Caco-2 (cell line): ENCODE measurements around the gene P2RX1. TPM values are rescaled to one million over a fixed set of nuclear protein-coding genes. Genes with fewer than 3 reads are reported as not detected.

ENCODE experiments used
- BruUV-seq: library from RNA; stranded (reverse); fragments of 400-500 nt; replicated peaks from 2 replicates; lab custom pipeline; 2021; lab: Mats Ljungman, UMichigan
- CTCF ChIA-PET: fragments of 300-600 bp; sonication (Branson Sonifier 250); formaldehyde crosslinking; loops from one replicate; lab custom pipeline; 2022; ENCODE audit warnings: antibody characterized with exemption; lab: Charles Lee
- POLR2A ChIA-PET: fragments of 300-600 bp; sonication (Branson Sonifier 250); formaldehyde crosslinking; loops from one replicate; lab custom pipeline; 2022; ENCODE audit warnings: antibody characterized with exemption; lab: Charles Lee
- DNase-seq, 2 experiments: peaks; one replicate each; pipeline versions ENCODE4 v3.0.0 to v3.0.0-alpha.2; 2020 to 2022
- H3K27me3 ChIP-seq: replicated peaks from 2 replicates; pipeline ENCODE4 v1.6.0; 2011; ENCODE audit warnings: low read length; ENCODE audit not compliant: control insufficient read depth, insufficient read depth
- H3K36me3 ChIP-seq: 2 replicates; pipeline ENCODE4 v1.5.1; 2011; ENCODE audit warnings: low read length; ENCODE audit not compliant: control insufficient read depth, insufficient read depth
- H3K4me1 ChIP-seq: fragments of 250-450 bp; sonication (Bioruptor Pico); 2 replicates; pipeline ENCODE4 v1.5.1; 2020; ENCODE audit warnings: mild to moderate bottlenecking
- H3K4me3 ChIP-seq: 2 replicates; pipeline ENCODE4 v1.5.1; 2011; ENCODE audit warnings: low read depth, mild to moderate bottlenecking, control low read depth, low read length
- H3K9me3 ChIP-seq: fragments of 250-450 bp; sonication (Bioruptor Pico); 2 replicates; pipeline ENCODE4 v1.5.1; 2020; ENCODE audit warnings: mild to moderate bottlenecking, moderate library complexity
- H3K27ac Mint-ChIP-seq: one replicate; pipeline ENCODE4 v1.8.0; 2022; ENCODE audit warnings: mixed read lengths; ENCODE audit not compliant: unreplicated experiment
- H3K27me3 Mint-ChIP-seq: one replicate; pipeline ENCODE4 v1.8.0; 2022; ENCODE audit warnings: mixed read lengths; ENCODE audit not compliant: insufficient read depth, unreplicated experiment
- H3K36me3 Mint-ChIP-seq: one replicate; pipeline ENCODE4 v1.8.0; 2022; ENCODE audit warnings: mild to moderate bottlenecking, mixed read lengths; ENCODE audit not compliant: insufficient read depth, unreplicated experiment
- H3K4me1 Mint-ChIP-seq: one replicate; pipeline ENCODE4 v1.8.0; 2022; ENCODE audit warnings: low read depth, mixed read lengths; ENCODE audit not compliant: unreplicated experiment
- H3K4me3 Mint-ChIP-seq: one replicate; pipeline ENCODE4 v1.8.0; 2022; ENCODE audit warnings: mild to moderate bottlenecking, moderate library complexity, mixed read lengths; ENCODE audit not compliant: unreplicated experiment
- H3K9me3 Mint-ChIP-seq: one replicate; pipeline ENCODE4 v1.8.0; 2022; ENCODE audit warnings: mixed read lengths; ENCODE audit not compliant: unreplicated experiment
- intact Hi-C: fragments of 100-400 bp; cut with micrococcal nuclease; formaldehyde crosslinking; loops from one replicate; pipeline ENCODE4 v1.10.0; 2022; ENCODE audit not compliant: unreplicated experiment
- total RNA-seq: library from RNA; stranded (reverse); gene quantifications from 2 replicates; pipeline ENCODE4 v1.2.3, GENCODE V29; 2022
- TF ChIP-seq, protein P1 (sequence below), 2 experiments: fragments of 200-600 bp in 1 of 2; IDR thresholded peaks; 1 replicate in 1 of 2; 2 replicates in 1 of 2; pipeline versions ENCODE4 v1.5.1 to v1.8.0; 2011 to 2022; ENCODE audit warnings: antibody characterized with exemption in 1 of 2, control low read depth in 1 of 2, inconsistent platforms in 1 of 2, low read depth in 1 of 2, low read length in 1 of 2, mild to moderate bottlenecking in 1 of 2, moderate library complexity in 1 of 2; ENCODE audit not compliant: insufficient read depth in 1 of 2, severe bottlenecking in 1 of 2, unreplicated experiment in 1 of 2

P2RX1 gene
- total RNA-seq, 1 experiment from 2014 or later: 0.23 TPM

GRCh38 chr17:3885271-3885670 lies 31.0 kb downstream of the P2RX1 start:
- Mint-ChIP-seq H3K27me3 (no peaks in the 10 kb centered on the region), H3K9me3 (no peaks in the 10 kb centered on the region), H3K4me3 (no peak overlapping the region), H3K27ac (no peak overlapping the region), H3K4me1 (no peaks in the 10 kb centered on the region), H3K36me3 (no peaks in the 10 kb centered on the region)
- no peak for DNase-seq
- intact Hi-C loops: no loop called here
- TF ChIP-seq, protein P1, sequence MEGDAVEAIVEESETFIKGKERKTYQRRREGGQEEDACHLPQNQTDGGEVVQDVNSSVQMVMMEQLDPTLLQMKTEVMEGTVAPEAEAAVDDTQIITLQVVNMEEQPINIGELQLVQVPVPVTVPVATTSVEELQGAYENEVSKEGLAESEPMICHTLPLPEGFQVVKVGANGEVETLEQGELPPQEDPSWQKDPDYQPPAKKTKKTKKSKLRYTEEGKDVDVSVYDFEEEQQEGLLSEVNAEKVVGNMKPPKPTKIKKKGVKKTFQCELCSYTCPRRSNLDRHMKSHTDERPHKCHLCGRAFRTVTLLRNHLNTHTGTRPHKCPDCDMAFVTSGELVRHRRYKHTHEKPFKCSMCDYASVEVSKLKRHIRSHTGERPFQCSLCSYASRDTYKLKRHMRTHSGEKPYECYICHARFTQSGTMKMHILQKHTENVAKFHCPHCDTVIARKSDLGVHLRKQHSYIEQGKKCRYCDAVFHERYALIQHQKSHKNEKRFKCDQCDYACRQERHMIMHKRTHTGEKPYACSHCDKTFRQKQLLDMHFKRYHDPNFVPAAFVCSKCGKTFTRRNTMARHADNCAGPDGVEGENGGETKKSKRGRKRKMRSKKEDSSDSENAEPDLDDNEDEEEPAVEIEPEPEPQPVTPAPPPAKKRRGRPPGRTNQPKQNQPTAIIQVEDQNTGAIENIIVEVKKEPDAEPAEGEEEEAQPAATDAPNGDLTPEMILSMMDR (IDR thresholded peaks at IDR 0.05; ENCODE audit: insufficient read depth in 1 of 2, low read depth in 1 of 2, low read length in 1 of 2, severe bottlenecking in 1 of 2, unreplicated experiment in 1 of 2): no peak
- ChIA-PET CTCF (no interaction called here), POLR2A (no interaction called here)
- Histone ChIP-seq H3K4me1 (no peaks in the 10 kb centered on the region), H3K4me3 (no peak overlapping the region), H3K27me3 (no peaks in the 10 kb centered on the region), H3K9me3 (no peaks in the 10 kb centered on the region), H3K36me3 (no peaks in the 10 kb centered on the region)
- no TSS peak for BruUV-seq

- POLR2A ChIA-PET: no interaction called here
- no TSS peak for BruUV-seq
- Histone ChIP-seq H3K27me3 (no peaks in the 10 kb centered on the region), H3K9me3 (no peaks in the 10 kb centered on the region), H3K36me3 (no peaks in the 10 kb centered on the region), H3K4me1 (no peaks in the 10 kb centered on the region), H3K4me3 (no peak overlapping the region)
- no peaks in the 10 kb centered on the region for H3K36me3 Mint-ChIP-seq
- no peak overlapping the region for H3K27ac Mint-ChIP-seq
- CTCF ChIA-PET: no interaction called here
- H3K9me3 Mint-ChIP-seq: no peaks in the 10 kb centered on the region
- H3K4me1 Mint-ChIP-seq: no peaks in the 10 kb centered on the region
- H3K27me3 Mint-ChIP-seq: no peaks in the 10 kb centered on the region
- DNase-seq: no peak
- intact Hi-C loops: no loop called here
- H3K4me3 Mint-ChIP-seq: no peak overlapping the region
- TF ChIP-seq, protein P1 (IDR thresholded peaks at IDR 0.05; ENCODE audit: insufficient read depth in 1 of 2, low read depth in 1 of 2, low read length in 1 of 2, severe bottlenecking in 1 of 2, unreplicated experiment in 1 of 2): no peak
Measured at GRCh38 chr17:3884188-3884587, 32.1 kb downstream of the P2RX1 start.

GRCh38 chr17:3882276-3882675 lies 34.0 kb downstream of the P2RX1 start:
- H3K4me3 Mint-ChIP-seq: no peak overlapping the region
- DNase-seq: no peak
- H3K36me3 Mint-ChIP-seq: no peaks in the 10 kb centered on the region
- no peaks in the 10 kb centered on the region for H3K9me3 Mint-ChIP-seq
- no peaks in the 10 kb centered on the region for H3K27me3 Mint-ChIP-seq
- ChIA-PET CTCF (no interaction called here), POLR2A (no interaction called here)
- Histone ChIP-seq H3K4me1 (no peaks in the 10 kb centered on the region), H3K4me3 (no peak overlapping the region), H3K27me3 (no peaks in the 10 kb centered on the region), H3K9me3 (no peaks in the 10 kb centered on the region), H3K36me3 (no peaks in the 10 kb centered on the region)
- no peaks in the 10 kb centered on the region for H3K4me1 Mint-ChIP-seq
- intact Hi-C loops: no loop called here
- TF ChIP-seq, protein P1 (IDR thresholded peaks at IDR 0.05; ENCODE audit: insufficient read depth in 1 of 2, low read depth in 1 of 2, low read length in 1 of 2, severe bottlenecking in 1 of 2, unreplicated experiment in 1 of 2): no peak
- H3K27ac Mint-ChIP-seq: no peak overlapping the region
- no TSS peak for BruUV-seq
